ENCODE measurements around the gene CISD3. TPM values are rescaled to one million over a fixed set of nuclear protein-coding genes. Genes with fewer than 3 reads are reported as not detected.

The CISD3 gene
- total RNA-seq, 1 experiment from 2014 or later = 14.1 TPM

GRCh38 chr17:38751144-38751807 lies 21.1 kb downstream of the CISD3 start:
- Histone ChIP-seq H3K9me2 (replicated peaks; ENCODE audit: low read length) (no peaks in the 10 kb centered on the region), H3K4me1 (ENCODE audit: insufficient read depth, low read length) (peaks cover 20% of the 10 kb centered on the region), H4K20me1 (ENCODE audit: low read length) (0 out of 2 replicates have a peak, but pooled peaks cover 1% of the 10 kb centered on the region), H3K9me3 (ENCODE audit: low read length) (no peaks in the 10 kb centered on the region), H2AFZ (ENCODE audit: low read length) (peak overlapping the region; percentile 56), H3K36me3 (ENCODE audit: low read depth, low read length) (peaks cover 13% of the 10 kb centered on the region), H3K4me2 (ENCODE audit: low read length) (peak overlapping the region; percentile 88), H3K27ac (ENCODE audit: low read length) (no peak overlapping the region), H3K4me3 (ENCODE audit: low read length) (peak overlapping the region; percentile 94), H3K79me2 (ENCODE audit: low read length) (peaks cover 63% of the 10 kb centered on the region), H3K27me3 (ENCODE audit: low read length) (no peaks in the 10 kb centered on the region), H3F3A (ENCODE audit: low read length, unreplicated experiment) (no peaks in the 10 kb centered on the region), H3K9ac (ENCODE audit: low read length) (peak overlapping the region; percentile 62; the same call in 1 of the 2 replicates)
- TF ChIP-seq CTCF (conservative IDR thresholded peaks at IDR 0.05; ENCODE audit: low read depth, low read length) = no peak
- TF ChIP-seq EZH2phosphoT487 (IDR thresholded peaks at IDR 0.05; ENCODE audit: borderline replicate concordance, low read length) = no peak
- no peak for TF ChIP-seq EZH2 (IDR thresholded peaks at IDR 0.05; ENCODE audit: low read length, unreplicated experiment)
- ATAC-seq = no peak
- DNase-seq = peak; percentile 38
- POLR2A ChIA-PET (ENCODE audit: unreplicated experiment) = no interaction called here
- CTCF ChIA-PET = interaction anchor here (0.6 kb wide), 1 partner anchor 16 kb away, joined by 6 read pairs; no protein-coding TSS in a partner anchor
- no TSS peak for BruUV-seq (replicated peaks)
- intact Hi-C loops (cut with micrococcal nuclease) = no loop called here

DNA sequence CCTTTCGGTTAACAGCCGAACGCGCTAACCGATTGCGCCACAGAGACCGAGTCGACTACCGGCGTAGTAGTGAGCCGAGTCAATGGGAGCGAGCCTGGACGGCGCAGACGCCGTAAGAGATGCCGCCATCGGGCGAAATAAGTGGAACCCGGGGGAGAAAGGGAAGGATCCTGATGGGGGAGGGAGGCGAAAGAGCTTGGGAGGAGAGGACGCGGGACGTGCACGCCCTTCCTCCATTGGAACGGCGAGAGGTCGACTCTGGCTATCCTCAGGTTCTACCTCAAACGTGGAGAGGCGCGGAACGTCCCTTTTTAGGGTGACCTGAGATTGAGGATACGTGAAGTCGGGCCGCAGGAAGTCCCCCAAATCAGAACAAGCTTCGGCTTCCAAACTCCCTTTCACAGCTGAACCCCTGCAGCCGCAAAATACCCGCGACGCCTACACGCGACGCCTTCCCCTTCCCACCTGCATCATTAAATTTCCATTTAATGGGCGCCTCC lies 21.7 kb downstream of the CISD3 start:
- H3K4me1 ChIP-seq (ENCODE audit: insufficient read depth, low read length) = peaks cover 16% of the 10 kb centered on the region
- peaks cover 58% of the 10 kb centered on the region for H3K79me2 ChIP-seq (ENCODE audit: low read length)

More for the DNA sequence above, 21.7 kb downstream of the CISD3 start:
- DNase-seq (peak; percentile 84), ATAC-seq (peak; percentile 9)
- H3K27ac ChIP-seq (ENCODE audit: low read length) = peak overlapping the region; percentile 64
- peak overlapping the region; percentile 88 for H3K4me2 ChIP-seq (ENCODE audit: low read length)
- H3K9ac ChIP-seq (ENCODE audit: low read length) = peak overlapping the region; percentile 96
- peaks cover 16% of the 10 kb centered on the region for H3K36me3 ChIP-seq (ENCODE audit: low read depth, low read length)
- no peaks in the 10 kb centered on the region for H3K9me2 ChIP-seq (replicated peaks; ENCODE audit: low read length)
- H4K20me1 ChIP-seq (ENCODE audit: low read length) = no peaks in the 10 kb centered on the region
- H3F3A ChIP-seq (ENCODE audit: low read length, unreplicated experiment) = no peaks in the 10 kb centered on the region
- no peaks in the 10 kb centered on the region for H3K9me3 ChIP-seq (ENCODE audit: low read length)
- no peak for TF ChIP-seq EZH2 (IDR thresholded peaks at IDR 0.05; ENCODE audit: low read length, unreplicated experiment)
- no peak for TF ChIP-seq CTCF (conservative IDR thresholded peaks at IDR 0.05; ENCODE audit: low read depth, low read length)
- TF ChIP-seq EZH2phosphoT487 (IDR thresholded peaks at IDR 0.05; ENCODE audit: borderline replicate concordance, low read length) = no peak
- H3K4me3 ChIP-seq (ENCODE audit: low read length) = peak overlapping the region; percentile 94
- no TSS peak for BruUV-seq (replicated peaks)
- H3K27me3 ChIP-seq (ENCODE audit: low read length) = no peaks in the 10 kb centered on the region
- POLR2A ChIA-PET (ENCODE audit: unreplicated experiment) = interaction anchor here (0.6 kb wide), 1 partner anchor 266 kb away, joined by 3 read pairs; no protein-coding TSS in a partner anchor
- CTCF ChIA-PET = no interaction called here
- intact Hi-C loops (cut with micrococcal nuclease) = loop anchor here (2.0 kb wide), 1 partner anchor 47 kb away; the partner anchor contains the start of gene PIP4K2B
- H2AFZ ChIP-seq (ENCODE audit: low read length) = peak overlapping the region; percentile 84

All from PC-3 (cell line).